ENCODE data around the gene RNF150.

DNA sequence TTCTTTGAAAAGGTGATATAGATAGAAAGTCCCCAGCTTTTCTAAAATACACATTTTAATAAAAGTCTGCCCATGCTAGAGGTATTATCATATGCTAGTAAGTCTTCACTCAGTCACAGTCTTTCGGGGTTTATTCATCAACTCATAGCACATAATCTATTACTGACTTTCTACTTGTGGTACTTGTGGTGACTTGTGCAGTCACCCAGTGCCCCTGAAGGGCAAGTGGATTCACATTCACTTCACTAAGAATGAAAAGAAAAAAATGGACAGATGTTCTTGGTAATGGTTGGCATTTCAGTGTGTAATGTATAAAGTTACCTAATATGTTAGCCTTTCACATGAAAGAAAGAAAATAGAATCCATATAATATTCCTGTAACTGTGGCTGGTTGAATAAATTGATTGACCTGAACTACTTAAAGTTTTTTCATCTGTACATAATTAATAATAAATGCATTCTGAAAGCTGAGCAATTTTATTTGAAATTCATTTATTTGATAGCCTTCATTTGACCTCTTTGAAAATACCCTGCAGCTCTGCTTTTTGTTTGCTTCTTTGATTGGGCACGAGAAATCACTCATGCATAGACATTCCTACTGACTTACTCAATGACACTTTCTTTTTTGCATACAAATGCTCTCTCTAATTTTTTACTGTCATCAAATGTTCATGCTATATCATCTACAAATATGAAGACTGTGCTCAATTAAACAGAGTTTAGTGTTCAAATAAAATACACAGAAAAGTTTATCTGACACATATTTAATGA lies 47.9 kb upstream of the RNF150 start:
- TF ChIP-seq, protein P1, sequence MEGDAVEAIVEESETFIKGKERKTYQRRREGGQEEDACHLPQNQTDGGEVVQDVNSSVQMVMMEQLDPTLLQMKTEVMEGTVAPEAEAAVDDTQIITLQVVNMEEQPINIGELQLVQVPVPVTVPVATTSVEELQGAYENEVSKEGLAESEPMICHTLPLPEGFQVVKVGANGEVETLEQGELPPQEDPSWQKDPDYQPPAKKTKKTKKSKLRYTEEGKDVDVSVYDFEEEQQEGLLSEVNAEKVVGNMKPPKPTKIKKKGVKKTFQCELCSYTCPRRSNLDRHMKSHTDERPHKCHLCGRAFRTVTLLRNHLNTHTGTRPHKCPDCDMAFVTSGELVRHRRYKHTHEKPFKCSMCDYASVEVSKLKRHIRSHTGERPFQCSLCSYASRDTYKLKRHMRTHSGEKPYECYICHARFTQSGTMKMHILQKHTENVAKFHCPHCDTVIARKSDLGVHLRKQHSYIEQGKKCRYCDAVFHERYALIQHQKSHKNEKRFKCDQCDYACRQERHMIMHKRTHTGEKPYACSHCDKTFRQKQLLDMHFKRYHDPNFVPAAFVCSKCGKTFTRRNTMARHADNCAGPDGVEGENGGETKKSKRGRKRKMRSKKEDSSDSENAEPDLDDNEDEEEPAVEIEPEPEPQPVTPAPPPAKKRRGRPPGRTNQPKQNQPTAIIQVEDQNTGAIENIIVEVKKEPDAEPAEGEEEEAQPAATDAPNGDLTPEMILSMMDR (IDR thresholded peaks at IDR 0.05): no peak
- TF ChIP-seq POLR2A (IDR thresholded peaks at IDR 0.05): no peak

All from uterus (tissue), 2 donors.